Epithelial cell of prostate (primary cell): ENCODE measurements around the gene SSTR3.
"Not testable (repeated sequence)": the region's sequence is repeated elsewhere in the genome, so short reads cannot be mapped to it uniquely, and the experiment has no call there.

ENCODE experiments used
- DNase-seq: peaks from one replicate; pipeline ENCODE4 v3.0.0-alpha.2; 2011; ENCODE audit warnings: low read depth, low spot score
- H3K27ac ChIP-seq: fragments of 450-650 bp; 2 replicates; pipeline ENCODE4 v1.5.1; 2017; ENCODE audit warnings: mild to moderate bottlenecking

SSTR3 gene

GRCh38 chr22:37170689-37171405 lies 41.4 kb downstream of the SSTR3 start:
- not testable (repeated sequence) for DNase-seq, H3K27ac ChIP-seq

GRCh38 chr22:37169947-37170688 lies 42.2 kb downstream of the SSTR3 start:
- DNase-seq = no peak
- no peak overlapping the region for H3K27ac ChIP-seq

DNA sequence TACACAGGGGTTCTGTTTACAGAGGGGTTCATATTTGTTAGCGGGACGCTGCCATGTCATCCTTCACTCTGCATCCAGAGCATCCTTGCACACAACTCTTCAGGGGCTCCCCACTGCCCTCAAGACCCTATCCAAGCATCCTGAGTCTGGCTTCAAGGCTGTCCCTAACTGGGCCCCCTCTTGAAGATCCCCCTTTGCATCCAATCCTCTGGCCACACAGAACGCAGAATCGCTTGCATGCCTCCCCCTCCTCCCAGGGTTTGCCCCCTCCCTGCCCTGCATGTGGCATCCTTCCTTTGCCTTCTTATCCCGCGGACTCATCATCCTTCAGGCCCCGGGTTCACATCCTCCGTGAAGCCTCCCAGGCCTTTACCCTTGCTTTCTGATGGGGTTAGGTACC lies 42.9 kb downstream of the SSTR3 start:
- H3K27ac ChIP-seq = no peak overlapping the region
- DNase-seq = no peak

DNA sequence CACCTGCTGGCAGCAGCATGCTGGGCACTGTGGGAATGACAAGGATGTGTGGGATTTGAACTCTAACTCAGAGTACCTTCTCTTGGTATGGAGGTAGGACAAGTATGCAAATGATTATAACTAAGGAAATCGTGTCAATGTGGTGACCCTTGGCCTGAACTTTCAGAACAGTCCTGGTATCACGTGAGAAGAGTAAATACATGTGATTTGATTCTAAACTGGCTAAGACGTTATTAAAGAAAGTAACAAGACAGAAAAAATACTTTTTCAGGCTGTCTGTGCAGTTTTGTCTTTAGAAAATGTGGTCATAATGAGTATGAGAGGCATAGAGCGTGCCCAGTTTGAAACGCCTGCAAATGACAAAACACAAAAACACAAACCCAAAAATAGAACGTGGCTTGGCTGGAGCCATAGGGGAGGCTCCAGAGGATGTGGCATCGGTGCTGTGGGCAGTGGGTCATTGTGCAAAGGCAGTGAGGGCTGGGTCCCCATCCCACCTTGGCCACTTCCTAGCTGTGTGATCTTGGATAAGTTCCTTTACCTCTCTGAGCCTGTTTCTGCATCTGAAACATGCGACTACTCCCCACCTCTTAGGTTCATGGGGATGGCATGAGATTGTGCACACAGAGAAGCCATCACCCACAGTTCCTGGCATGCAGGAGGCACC lies 44.2 kb downstream of the SSTR3 start:
- DNase-seq = no peak
- no peak overlapping the region for H3K27ac ChIP-seq

DNA sequence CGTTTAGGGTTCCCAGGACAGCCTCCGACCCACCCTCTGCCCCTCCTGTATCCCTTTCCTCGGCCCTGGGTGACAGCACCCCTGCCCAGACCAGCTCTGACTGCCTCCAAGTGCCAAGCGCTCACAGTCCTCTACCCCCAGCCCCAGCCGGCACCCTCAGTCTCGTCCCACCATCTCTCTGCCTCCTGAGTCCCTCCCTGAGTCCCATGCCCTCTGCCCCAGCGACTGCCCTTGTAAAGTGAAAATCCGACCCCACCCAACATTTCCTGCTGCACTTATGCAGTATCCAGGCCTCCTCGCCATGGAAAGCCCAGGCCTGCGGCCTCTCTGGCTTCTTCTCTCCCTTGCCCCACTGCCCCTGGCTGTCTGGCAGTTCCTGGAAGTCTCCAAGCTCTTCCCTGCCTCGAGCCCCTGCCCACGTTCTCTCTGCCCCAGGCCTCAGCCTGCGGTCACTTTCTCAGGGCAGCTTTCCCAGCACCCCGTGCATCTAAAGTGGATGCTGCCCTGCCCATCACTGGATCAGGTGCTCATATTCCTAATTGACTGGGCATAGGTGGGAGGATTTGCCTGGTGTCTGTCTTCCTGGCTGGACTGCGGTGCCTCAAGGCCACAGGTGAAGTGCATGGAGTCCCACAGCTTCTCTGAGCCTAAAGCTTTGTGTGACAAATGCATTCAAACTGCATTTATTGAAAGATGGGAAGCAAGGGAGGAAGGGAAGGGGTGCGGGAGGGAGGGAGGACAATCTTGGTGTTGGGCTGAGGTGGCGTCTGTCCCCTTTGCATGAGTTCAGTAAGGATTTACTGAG lies 44.9 kb downstream of the SSTR3 start:
- no peak for DNase-seq
- no peak overlapping the region for H3K27ac ChIP-seq

DNA sequence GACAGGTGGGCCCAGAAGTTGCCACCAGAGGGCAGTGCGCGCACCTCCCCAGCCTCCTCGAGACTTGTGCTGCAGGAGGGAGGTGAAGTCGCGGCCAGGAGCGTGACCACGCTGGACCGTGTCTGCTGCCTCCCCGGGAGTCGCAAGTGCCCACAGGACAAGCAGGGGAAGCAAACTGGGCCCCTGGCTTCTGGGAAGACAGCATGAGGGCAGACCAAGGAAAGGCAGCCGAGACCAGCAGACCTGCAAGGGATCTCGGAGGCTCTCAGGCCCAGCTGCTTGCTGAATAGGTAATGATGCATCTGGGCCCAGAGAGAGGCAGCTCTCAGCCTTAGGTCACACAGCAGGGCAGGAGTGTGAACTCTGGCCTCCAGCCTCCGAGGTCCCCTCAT lies 45.6 kb downstream of the SSTR3 start:
- DNase-seq = no peak

GRCh38 chr22:37165940-37166674 lies 46.2 kb downstream of the SSTR3 start:
- H3K27ac ChIP-seq = no peak overlapping the region
- no peak for DNase-seq

More for the DNA sequence above, 45.6 kb downstream of the SSTR3 start:
- H3K27ac ChIP-seq = no peak overlapping the region

DNA sequence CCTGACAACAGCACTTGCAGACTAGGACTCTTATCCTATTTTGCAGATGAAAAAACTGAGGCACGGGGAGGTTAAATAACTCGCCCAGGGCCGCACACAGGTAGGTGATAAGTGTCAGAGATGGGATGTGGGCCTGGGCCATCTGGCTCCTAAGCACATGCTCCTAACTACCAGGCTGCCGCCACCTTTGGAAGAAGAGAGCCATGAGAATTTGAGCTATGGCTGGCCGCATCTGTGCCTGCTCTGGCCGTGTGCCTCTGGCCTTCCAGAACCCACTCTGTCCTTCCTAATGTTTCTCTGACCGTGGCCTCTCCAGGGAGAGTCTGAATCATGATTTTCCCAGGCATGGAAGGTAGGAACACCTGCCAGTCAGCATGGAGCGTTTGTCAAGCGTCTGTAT lies 47.2 kb downstream of the SSTR3 start:
- no peak for DNase-seq
- no peak overlapping the region for H3K27ac ChIP-seq

- no peak for DNase-seq
These were observed 47.8 kb downstream of the SSTR3 start for GRCh38 chr22:37164505-37164887.

GRCh38 chr22:37163575-37164504 lies 48.4 kb downstream of the SSTR3 start:
- no peak for DNase-seq
- no peak overlapping the region for H3K27ac ChIP-seq

More at GRCh38 chr22:37164505-37164887, 47.8 kb downstream of the SSTR3 start:
- no peak overlapping the region for H3K27ac ChIP-seq

DNA sequence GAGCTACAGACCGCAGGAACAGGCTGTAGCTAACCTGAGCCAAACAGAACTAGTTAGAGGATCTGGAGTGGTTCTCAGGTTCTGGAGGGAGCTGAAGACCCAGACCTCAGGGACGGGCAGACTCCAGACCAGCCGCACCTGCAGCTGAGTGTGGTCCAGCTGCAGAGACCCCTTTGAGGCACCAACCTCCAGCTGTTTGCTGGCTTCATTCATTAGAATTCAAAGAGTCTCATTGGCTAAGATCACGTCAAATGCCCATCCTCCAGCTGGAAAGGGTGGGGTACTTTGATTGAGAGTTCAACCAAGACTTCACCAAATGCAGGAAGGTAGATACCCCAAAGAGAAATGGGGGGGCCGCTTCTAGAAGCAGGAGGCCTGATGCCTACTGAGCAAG lies 49.2 kb downstream of the SSTR3 start:
- H3K27ac ChIP-seq = no peak overlapping the region

DNA sequence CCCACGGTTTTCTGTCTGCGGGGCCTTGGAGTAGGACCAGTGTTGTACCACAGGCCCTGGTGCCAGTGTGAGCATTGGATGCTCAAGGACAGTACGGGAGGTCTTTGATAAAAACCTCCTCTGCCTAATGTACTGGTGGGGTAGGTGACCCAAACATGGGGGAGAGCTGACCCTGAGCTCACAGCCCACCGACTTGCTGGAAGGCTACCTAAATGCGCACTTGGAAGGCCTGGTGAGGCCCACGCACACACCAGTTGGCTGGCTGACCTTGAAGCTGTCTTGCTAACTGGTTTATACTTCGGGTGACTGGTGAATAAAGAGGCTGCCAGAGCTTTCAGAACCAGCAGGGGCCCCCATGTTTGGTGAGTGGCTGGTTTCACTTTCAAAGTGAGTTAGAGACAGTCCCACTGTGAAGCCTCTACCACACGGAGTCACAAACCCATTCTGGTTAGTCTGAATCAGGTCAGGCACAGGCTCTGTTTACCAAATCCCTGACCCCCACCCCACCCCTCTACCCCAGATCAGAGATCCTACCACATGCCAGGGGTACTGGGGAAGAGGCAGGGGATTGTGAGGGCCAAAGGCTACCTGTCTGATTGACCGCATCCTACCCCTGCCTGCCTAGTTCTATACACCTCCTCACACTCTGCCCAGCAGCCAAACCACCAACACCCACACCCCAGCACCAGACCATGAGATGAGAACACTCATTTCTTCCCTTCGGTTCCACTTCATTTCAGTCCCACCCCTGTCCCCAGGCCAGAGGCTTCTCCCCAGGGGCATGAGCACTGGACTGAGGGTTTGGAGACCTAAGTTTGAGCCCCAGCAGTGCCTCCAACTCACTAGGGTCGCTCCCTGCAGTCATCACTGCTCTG lies 49.8 kb downstream of the SSTR3 start:
- no peak for DNase-seq
- H3K27ac ChIP-seq = no peak overlapping the region

More for the DNA sequence above, 49.2 kb downstream of the SSTR3 start:
- no peak for DNase-seq

GRCh38 chr22:37161443-37161842 lies 50.8 kb downstream of the SSTR3 start:
- no peak overlapping the region for H3K27ac ChIP-seq
- no peak for DNase-seq

GRCh38 chr22:37160027-37160426 lies 52.2 kb downstream of the SSTR3 start:
- DNase-seq = no peak
- no peak overlapping the region for H3K27ac ChIP-seq

- H3K27ac ChIP-seq = no peak overlapping the region
- no peak for DNase-seq
These were observed 53.4 kb downstream of the SSTR3 start for GRCh38 chr22:37158963-37159290.

- H3K27ac ChIP-seq = no peak overlapping the region
- DNase-seq = no peak
These were observed 54.6 kb downstream of the SSTR3 start for GRCh38 chr22:37157516-37158285.
